Activated B cell treated with CpG ODN at 0.5 μM for 24 hours (primary cell): ENCODE data around the gene PLPPR1. TPM values are rescaled to one million over a fixed set of nuclear protein-coding genes. Genes with fewer than 3 reads are reported as not detected.

Experiments
- ATAC-seq: fragments of 200-7000 bp; cut with Tn5 transposase; one replicate; pipeline ENCODE4 v1.10.0; 2021; ENCODE audit warnings: low read depth, mild to moderate bottlenecking, moderate library complexity
- CTCF ChIA-PET: fragments of 350-600 bp; sonication (Branson Sonifier 250); formaldehyde crosslinking; loops from one replicate; lab custom pipeline; 2021; ENCODE audit warnings: antibody characterized with exemption; lab: Charles Lee
- POLR2A ChIA-PET: fragments of 350-600 bp; sonication (Branson Sonifier 250); formaldehyde crosslinking; loops from one replicate; lab custom pipeline; 2021; ENCODE audit warnings: antibody characterized with exemption; lab: Charles Lee
- DNase-seq: peaks from one replicate; pipeline ENCODE4 v3.0.0; 2022
- H3K27ac Mint-ChIP-seq: one replicate; pipeline ENCODE4 v1.8.0; 2020; ENCODE audit warnings: mixed read lengths
- H3K27me3 Mint-ChIP-seq: one replicate; pipeline ENCODE4 v1.8.0; 2021; ENCODE audit warnings: mixed read lengths
- H3K36me3 Mint-ChIP-seq: one replicate; pipeline ENCODE4 v1.8.0; 2021; ENCODE audit warnings: low read depth, mixed read lengths
- H3K4me1 Mint-ChIP-seq: one replicate; pipeline ENCODE4 v1.8.0; 2021; ENCODE audit warnings: mixed read lengths
- H3K4me3 Mint-ChIP-seq: one replicate; pipeline ENCODE4 v1.8.0; 2020; ENCODE audit warnings: mild to moderate bottlenecking, mixed read lengths
- H3K9me3 Mint-ChIP-seq: one replicate; pipeline ENCODE4 v1.8.0; 2020; ENCODE audit warnings: mixed read lengths
- intact Hi-C: fragments of 100-400 bp; cut with micrococcal nuclease; formaldehyde crosslinking; loops from one replicate; pipeline ENCODE4 v1.15.1; 2024
- total RNA-seq: library from RNA; stranded (reverse); gene quantifications from 2 replicates; pipeline ENCODE4 v1.2.3, GENCODE V29; 2022
- TF ChIP-seq, protein P1 (sequence below): fragments of 200-600 bp; IDR thresholded peaks from one replicate; pipeline ENCODE4 v1.8.0; 2022; ENCODE audit warnings: antibody characterized with exemption, mild to moderate bottlenecking

The PLPPR1 gene
- total RNA-seq, 1 donor from 2014 or later: not detected

DNA sequence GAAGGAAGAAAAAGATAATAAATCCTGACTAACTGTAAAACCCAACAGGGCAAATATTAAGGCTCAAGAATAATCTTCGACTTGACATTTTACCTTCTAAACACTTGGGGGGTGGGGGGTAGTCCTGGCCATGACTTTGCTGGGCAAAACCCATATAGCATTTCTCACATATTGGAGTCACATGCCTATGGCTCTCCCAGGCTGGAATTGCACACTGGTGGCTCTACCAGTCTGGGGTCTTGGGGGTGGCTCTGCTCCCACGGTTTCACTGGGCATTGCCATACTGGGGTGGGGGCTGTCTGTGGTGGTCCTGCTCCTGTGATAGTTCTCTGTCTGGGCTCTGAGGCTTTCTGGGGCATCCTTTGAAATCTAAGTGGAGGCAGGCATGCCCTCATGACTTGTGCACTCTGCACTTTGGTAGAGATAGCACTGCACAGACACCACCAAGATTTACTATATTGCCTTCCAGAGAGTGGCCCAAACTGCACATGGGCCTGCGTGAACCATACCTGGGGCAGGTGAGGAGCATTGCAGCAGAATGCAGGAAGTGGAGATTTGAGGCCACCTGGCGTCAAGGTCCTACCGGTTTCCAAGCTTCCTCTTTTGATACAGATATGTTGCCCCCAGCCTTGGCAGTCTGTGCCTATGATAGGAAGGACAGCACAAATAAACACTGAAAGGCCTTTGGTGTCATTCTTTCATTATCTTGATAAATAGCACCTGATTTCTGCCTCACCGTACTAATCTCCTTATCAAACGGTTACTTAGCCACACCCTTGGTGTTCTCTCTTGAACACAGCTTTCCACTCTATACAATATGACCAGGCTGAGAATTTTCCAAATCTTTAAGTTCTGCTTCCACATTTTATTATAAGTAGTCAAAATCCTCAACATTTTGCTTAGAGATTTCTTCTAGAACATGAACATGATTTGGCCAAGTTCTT is 326.5 kb downstream of the PLPPR1 start:
- Mint-ChIP-seq H3K27ac (no peak overlapping the region), H3K4me3 (no peak overlapping the region), H3K9me3 (no peaks in the 10 kb centered on the region), H3K4me1 (no peaks in the 10 kb centered on the region), H3K27me3 (no peaks in the 10 kb centered on the region), H3K36me3 (no peaks in the 10 kb centered on the region)
- ChIA-PET CTCF (no interaction called here), POLR2A (no interaction called here)
- no peak for ATAC-seq
- intact Hi-C loops: no loop called here
- no peak for DNase-seq
- TF ChIP-seq, protein P1, sequence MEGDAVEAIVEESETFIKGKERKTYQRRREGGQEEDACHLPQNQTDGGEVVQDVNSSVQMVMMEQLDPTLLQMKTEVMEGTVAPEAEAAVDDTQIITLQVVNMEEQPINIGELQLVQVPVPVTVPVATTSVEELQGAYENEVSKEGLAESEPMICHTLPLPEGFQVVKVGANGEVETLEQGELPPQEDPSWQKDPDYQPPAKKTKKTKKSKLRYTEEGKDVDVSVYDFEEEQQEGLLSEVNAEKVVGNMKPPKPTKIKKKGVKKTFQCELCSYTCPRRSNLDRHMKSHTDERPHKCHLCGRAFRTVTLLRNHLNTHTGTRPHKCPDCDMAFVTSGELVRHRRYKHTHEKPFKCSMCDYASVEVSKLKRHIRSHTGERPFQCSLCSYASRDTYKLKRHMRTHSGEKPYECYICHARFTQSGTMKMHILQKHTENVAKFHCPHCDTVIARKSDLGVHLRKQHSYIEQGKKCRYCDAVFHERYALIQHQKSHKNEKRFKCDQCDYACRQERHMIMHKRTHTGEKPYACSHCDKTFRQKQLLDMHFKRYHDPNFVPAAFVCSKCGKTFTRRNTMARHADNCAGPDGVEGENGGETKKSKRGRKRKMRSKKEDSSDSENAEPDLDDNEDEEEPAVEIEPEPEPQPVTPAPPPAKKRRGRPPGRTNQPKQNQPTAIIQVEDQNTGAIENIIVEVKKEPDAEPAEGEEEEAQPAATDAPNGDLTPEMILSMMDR: no peak

DNA sequence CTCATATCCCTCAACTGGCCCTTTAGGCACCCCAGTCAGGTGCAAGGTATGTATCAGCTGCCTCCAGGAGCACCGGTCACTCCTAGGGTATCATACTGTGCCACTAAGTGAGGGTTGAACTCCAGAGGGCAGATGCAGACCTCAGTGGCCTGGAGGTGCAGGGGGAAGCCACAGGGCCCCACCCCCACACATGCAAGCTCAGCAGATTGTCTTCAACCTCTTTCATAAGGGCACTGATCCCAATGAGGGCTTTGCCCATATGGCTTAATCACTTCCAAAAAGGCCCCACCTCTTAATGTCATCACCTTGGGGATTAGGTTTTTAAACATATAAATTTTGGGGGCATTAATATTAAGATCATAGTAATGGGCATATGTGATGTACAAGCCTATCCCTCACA is 328.1 kb downstream of the PLPPR1 start:
- no peak for DNase-seq
- ATAC-seq: no peak
- Mint-ChIP-seq H3K27me3 (no peaks in the 10 kb centered on the region), H3K4me3 (no peak overlapping the region), H3K27ac (no peak overlapping the region), H3K4me1 (no peaks in the 10 kb centered on the region), H3K36me3 (no peaks in the 10 kb centered on the region), H3K9me3 (no peaks in the 10 kb centered on the region)
- intact Hi-C loops: no loop called here
- ChIA-PET POLR2A (no interaction called here), CTCF (no interaction called here)
- TF ChIP-seq, protein P1: no peak

DNA sequence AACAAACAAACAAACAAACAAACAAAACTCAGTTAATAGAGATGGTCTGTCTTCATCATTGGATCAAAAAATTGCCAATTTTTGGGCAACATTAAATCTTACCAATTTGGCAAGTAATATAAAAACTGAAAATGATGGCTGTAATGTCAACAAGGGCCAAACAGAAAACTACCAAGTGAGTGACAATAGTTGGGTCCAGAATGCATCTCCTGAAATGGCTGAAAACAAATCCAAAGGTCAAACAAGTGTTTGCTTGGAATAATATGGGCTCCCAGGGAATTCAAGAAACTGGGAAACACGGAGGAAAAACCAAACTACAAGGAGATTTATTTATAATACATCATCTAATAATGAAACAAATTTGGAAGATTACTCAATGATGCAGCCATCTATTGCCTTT is 331.2 kb downstream of the PLPPR1 start:
- DNase-seq: no peak
- no peaks in the 10 kb centered on the region for H3K4me1 Mint-ChIP-seq
- ChIA-PET POLR2A (no interaction called here), CTCF (no interaction called here)
- intact Hi-C loops: no loop called here
- H3K36me3 Mint-ChIP-seq: no peaks in the 10 kb centered on the region
- H3K4me3 Mint-ChIP-seq: no peak overlapping the region
- H3K27me3 Mint-ChIP-seq: no peaks in the 10 kb centered on the region
- TF ChIP-seq, protein P1: no peak
- H3K9me3 Mint-ChIP-seq: no peaks in the 10 kb centered on the region
- H3K27ac Mint-ChIP-seq: no peak overlapping the region
- no peak for ATAC-seq

DNA sequence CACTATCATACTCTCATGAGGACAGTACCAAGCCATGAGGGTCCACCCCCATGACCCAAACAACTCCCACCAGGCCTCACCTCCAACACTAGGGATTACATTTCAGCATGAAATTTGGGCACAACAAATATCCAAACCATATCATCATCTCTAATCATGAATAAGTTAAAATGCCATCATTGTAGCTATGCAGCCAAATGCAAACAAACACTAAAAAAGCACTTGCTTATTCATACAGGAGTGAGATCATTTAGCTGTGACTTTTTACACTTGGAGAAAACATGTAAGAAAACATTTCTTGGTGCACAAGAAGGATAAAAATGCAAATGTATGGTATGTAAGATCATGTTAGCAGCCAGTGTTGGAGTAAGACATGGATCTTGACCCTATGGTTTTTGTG is 332.1 kb downstream of the PLPPR1 start:
- no peak for ATAC-seq
- ChIA-PET POLR2A (no interaction called here), CTCF (no interaction called here)
- no peak for DNase-seq
- intact Hi-C loops: no loop called here
- TF ChIP-seq, protein P1: no peak
- Mint-ChIP-seq H3K36me3 (no peaks in the 10 kb centered on the region), H3K4me3 (no peak overlapping the region), H3K4me1 (no peaks in the 10 kb centered on the region), H3K27me3 (no peaks in the 10 kb centered on the region), H3K9me3 (no peaks in the 10 kb centered on the region), H3K27ac (no peak overlapping the region)

DNA sequence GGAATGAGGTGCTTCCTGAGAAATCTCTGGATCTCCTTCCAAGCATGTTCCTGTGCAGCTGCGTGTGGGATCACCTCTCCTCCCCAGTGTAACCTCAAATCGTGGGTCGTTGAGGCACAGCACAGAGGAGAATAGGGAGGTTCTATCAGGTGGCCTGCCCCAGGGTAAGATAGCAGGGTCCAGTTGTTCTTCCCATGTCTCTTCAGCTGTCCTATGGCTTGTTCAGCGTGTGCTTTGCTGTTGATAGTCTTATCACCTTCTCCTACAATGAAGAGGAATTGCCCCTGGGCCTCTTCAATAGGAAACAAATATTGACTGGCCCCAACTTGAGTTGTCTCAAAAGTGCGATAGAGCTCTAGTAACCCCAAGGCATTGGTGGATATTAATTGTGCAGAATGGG is 333.9 kb downstream of the PLPPR1 start:
- CTCF ChIA-PET: no interaction called here
- TF ChIP-seq, protein P1: no peak
- POLR2A ChIA-PET: no interaction called here
- intact Hi-C loops: no loop called here
- ATAC-seq (no peak), DNase-seq (no peak)
- Mint-ChIP-seq H3K4me3 (no peak overlapping the region), H3K4me1 (no peaks in the 10 kb centered on the region), H3K36me3 (no peaks in the 10 kb centered on the region), H3K27ac (no peak overlapping the region), H3K27me3 (no peaks in the 10 kb centered on the region), H3K9me3 (no peaks in the 10 kb centered on the region)
